ENCODE data around the gene NHERF1. TPM values are rescaled to one million over a fixed set of nuclear protein-coding genes. Genes with fewer than 3 reads are reported as not detected.

The NHERF1 gene
- total RNA-seq, 1 donor from 2014 or later = 86.9 TPM

DNA sequence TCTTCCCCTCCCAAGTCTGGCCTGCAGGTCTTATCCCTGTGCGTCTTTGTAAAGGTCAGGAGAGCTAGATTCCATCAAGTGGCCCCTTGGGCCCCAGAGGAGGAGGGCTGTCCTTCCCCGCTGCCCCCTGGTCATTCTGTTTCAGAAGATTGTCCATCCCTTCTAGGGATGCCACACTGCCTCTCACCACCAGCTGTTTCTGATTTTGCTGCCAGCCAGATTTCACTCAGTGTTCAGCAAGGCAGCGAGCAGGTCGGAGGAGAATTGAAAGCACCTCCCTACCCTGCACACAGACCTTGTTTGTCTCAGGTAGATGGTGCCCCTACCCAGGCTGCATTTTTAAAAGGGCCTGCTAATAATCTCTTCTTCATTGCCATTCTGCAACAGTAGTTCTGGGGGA is 49.4 kb downstream of the NHERF1 start:
- no peaks in the 10 kb centered on the region for H3K27me3 Mint-ChIP-seq
- H3K27ac Mint-ChIP-seq = no peak overlapping the region
- H3K9me3 Mint-ChIP-seq = no peaks in the 10 kb centered on the region
- peaks cover 14% of the 10 kb centered on the region for H3K4me1 Mint-ChIP-seq (ENCODE audit: unreplicated experiment)
- H3K36me3 Mint-ChIP-seq = peaks cover 1% of the 10 kb centered on the region
- H3K4me3 Mint-ChIP-seq = no peak overlapping the region
- TF ChIP-seq, protein P1, sequence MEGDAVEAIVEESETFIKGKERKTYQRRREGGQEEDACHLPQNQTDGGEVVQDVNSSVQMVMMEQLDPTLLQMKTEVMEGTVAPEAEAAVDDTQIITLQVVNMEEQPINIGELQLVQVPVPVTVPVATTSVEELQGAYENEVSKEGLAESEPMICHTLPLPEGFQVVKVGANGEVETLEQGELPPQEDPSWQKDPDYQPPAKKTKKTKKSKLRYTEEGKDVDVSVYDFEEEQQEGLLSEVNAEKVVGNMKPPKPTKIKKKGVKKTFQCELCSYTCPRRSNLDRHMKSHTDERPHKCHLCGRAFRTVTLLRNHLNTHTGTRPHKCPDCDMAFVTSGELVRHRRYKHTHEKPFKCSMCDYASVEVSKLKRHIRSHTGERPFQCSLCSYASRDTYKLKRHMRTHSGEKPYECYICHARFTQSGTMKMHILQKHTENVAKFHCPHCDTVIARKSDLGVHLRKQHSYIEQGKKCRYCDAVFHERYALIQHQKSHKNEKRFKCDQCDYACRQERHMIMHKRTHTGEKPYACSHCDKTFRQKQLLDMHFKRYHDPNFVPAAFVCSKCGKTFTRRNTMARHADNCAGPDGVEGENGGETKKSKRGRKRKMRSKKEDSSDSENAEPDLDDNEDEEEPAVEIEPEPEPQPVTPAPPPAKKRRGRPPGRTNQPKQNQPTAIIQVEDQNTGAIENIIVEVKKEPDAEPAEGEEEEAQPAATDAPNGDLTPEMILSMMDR (conservative IDR thresholded peaks at IDR 0.05) = no peak
- DNase-seq (ENCODE audit: extremely low spot score, unreplicated experiment) = no peak

DNA sequence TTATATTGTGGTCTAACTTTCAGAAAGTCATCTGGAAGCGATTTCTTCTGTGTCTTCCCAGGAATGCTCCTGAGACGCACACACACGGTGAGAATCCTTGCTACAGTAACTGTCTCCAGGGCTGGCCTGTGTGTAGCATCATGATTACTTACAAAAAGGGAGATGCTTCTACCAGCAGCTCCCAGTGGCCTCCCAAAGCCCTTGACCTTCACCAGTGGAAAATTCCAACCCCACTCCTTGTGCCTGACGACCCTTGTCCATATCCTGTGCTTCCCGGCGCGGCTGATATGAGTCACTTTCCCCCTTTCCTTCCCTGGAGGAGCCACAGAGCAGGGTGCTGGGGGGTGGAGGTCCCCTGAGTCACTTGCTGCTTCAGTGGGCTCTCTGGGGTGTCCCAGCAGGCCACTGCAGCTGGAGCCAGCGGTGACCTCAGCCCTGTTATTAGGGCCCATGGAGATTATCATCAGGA is 49.8 kb downstream of the NHERF1 start:
- Mint-ChIP-seq H3K27ac (no peak overlapping the region), H3K9me3 (no peaks in the 10 kb centered on the region), H3K27me3 (no peaks in the 10 kb centered on the region), H3K36me3 (no peaks in the 10 kb centered on the region), H3K4me1 (ENCODE audit: unreplicated experiment) (peaks cover 14% of the 10 kb centered on the region), H3K4me3 (no peak overlapping the region)
- TF ChIP-seq, protein P1 (conservative IDR thresholded peaks at IDR 0.05) = no peak
- no peak for DNase-seq (ENCODE audit: extremely low spot score, unreplicated experiment)

GRCh38 chr17:74799097-74799496 is 50.7 kb downstream of the NHERF1 start:
- Mint-ChIP-seq H3K27ac (no peak overlapping the region), H3K9me3 (no peaks in the 10 kb centered on the region), H3K4me3 (no peak overlapping the region), H3K4me1 (ENCODE audit: unreplicated experiment) (peaks cover 14% of the 10 kb centered on the region), H3K36me3 (no peaks in the 10 kb centered on the region), H3K27me3 (no peaks in the 10 kb centered on the region)
- DNase-seq (ENCODE audit: extremely low spot score, unreplicated experiment) = no peak
- TF ChIP-seq, protein P1 (conservative IDR thresholded peaks at IDR 0.05) = no peak

- TF ChIP-seq, protein P1 (conservative IDR thresholded peaks at IDR 0.05) = no peak
- H3K4me3 Mint-ChIP-seq = no peak overlapping the region
- H3K27me3 Mint-ChIP-seq = no peaks in the 10 kb centered on the region
- DNase-seq (ENCODE audit: extremely low spot score, unreplicated experiment) = no peak
- no peak overlapping the region for H3K27ac Mint-ChIP-seq
- no peaks in the 10 kb centered on the region for H3K9me3 Mint-ChIP-seq
- H3K36me3 Mint-ChIP-seq = no peaks in the 10 kb centered on the region
- peaks cover 14% of the 10 kb centered on the region for H3K4me1 Mint-ChIP-seq (ENCODE audit: unreplicated experiment)
Measured at GRCh38 chr17:74800531-74800930, 52.1 kb downstream of the NHERF1 start.

- peaks cover 14% of the 10 kb centered on the region for H3K4me1 Mint-ChIP-seq (ENCODE audit: unreplicated experiment)
- H3K9me3 Mint-ChIP-seq = no peaks in the 10 kb centered on the region
- no peak for DNase-seq (ENCODE audit: extremely low spot score, unreplicated experiment)
- H3K27ac Mint-ChIP-seq = no peak overlapping the region
- H3K27me3 Mint-ChIP-seq = no peaks in the 10 kb centered on the region
- no peak overlapping the region for H3K4me3 Mint-ChIP-seq
- no peaks in the 10 kb centered on the region for H3K36me3 Mint-ChIP-seq
- TF ChIP-seq, protein P1 (conservative IDR thresholded peaks at IDR 0.05) = no peak
Measured at GRCh38 chr17:74801896-74802295, 53.5 kb downstream of the NHERF1 start.

GRCh38 chr17:74803388-74803930 is 55.0 kb downstream of the NHERF1 start:
- DNase-seq (ENCODE audit: extremely low spot score, unreplicated experiment) = no peak
- Mint-ChIP-seq H3K27ac (no peak overlapping the region), H3K36me3 (no peaks in the 10 kb centered on the region), H3K4me1 (ENCODE audit: unreplicated experiment) (peaks cover 4% of the 10 kb centered on the region), H3K4me3 (no peak overlapping the region), H3K27me3 (no peaks in the 10 kb centered on the region), H3K9me3 (no peaks in the 10 kb centered on the region)
- TF ChIP-seq, protein P1 (conservative IDR thresholded peaks at IDR 0.05) = no peak

Data from type B pancreatic cell (in vitro differentiated cells).